Measurements from ENCODE around the gene STAB1. TPM values are rescaled to one million over a fixed set of nuclear protein-coding genes. Genes with fewer than 3 reads are reported as not detected.

The STAB1 gene
- total RNA-seq, 1 donor from 2014 or later, result 0.16 TPM

- Mint-ChIP-seq H3K27ac (peak within 1 kb of the TSS; percentile 99), H3K9me3 (no peaks in the 10 kb centered on the region), H3K4me3 (peak within 1 kb of the TSS; percentile 100), H3K36me3 (ENCODE audit: low read depth) (peaks cover 24% of the 10 kb centered on the region), H3K27me3 (ENCODE audit: insufficient read depth) (no peaks in the 10 kb centered on the region), H3K4me1 (ENCODE audit: low read depth) (peaks cover 42% of the 10 kb centered on the region)
- DNase-seq (ENCODE audit: low spot score), result peak; percentile 98
- intact Hi-C loops (cut with micrococcal nuclease), result loop anchor here (1.0 to 10.0 kb wide), 10 partner anchors 81 to 562 kb away; partner anchors contain the start of genes ABHD14A, ABHD14B, ALAS1 and DUSP7
Measured at GRCh38 chr3:52536369-52537164, 41.4 kb downstream of the STAB1 start, which contains the start of gene UQCC5. TSS of gene UQCC5 (plus strand) at chr3:52536605. CDS start at chr3:52536756, 151 bp downstream.

GRCh38 chr3:52537165-52537620, 42.1 kb downstream of the STAB1 start:
- H3K4me1 Mint-ChIP-seq (ENCODE audit: low read depth), result peaks cover 41% of the 10 kb centered on the region
- peak overlapping the region; percentile 100 for H3K4me3 Mint-ChIP-seq
- intact Hi-C loops (cut with micrococcal nuclease), result loop anchor here (2.0 to 10.0 kb wide), 5 partner anchors 90 to 562 kb away; partner anchors contain the start of genes ABHD14A, ABHD14B, ALAS1 and DUSP7

GRCh38 chr3:52537726-52538421, 42.7 kb downstream of the STAB1 start:
- Mint-ChIP-seq H3K9me3 (no peaks in the 10 kb centered on the region), H3K27me3 (ENCODE audit: insufficient read depth) (no peaks in the 10 kb centered on the region), H3K4me1 (ENCODE audit: low read depth) (peaks cover 34% of the 10 kb centered on the region), H3K36me3 (ENCODE audit: low read depth) (peaks cover 24% of the 10 kb centered on the region), H3K4me3 (peak overlapping the region; percentile 100), H3K27ac (peak overlapping the region; percentile 99)
- no peak for DNase-seq (ENCODE audit: low spot score)
- intact Hi-C loops (cut with micrococcal nuclease), result loop anchor here (2.0 to 10.0 kb wide), 5 partner anchors 91 to 563 kb away; partner anchors contain the start of genes ABHD14A, ABHD14B, ALAS1 and DUSP7

More at GRCh38 chr3:52537165-52537620, 42.1 kb downstream of the STAB1 start:
- H3K27ac Mint-ChIP-seq, result peak overlapping the region; percentile 99
- H3K36me3 Mint-ChIP-seq (ENCODE audit: low read depth), result peaks cover 24% of the 10 kb centered on the region
- no peak for DNase-seq (ENCODE audit: low spot score)
- H3K9me3 Mint-ChIP-seq, result no peaks in the 10 kb centered on the region
- H3K27me3 Mint-ChIP-seq (ENCODE audit: insufficient read depth), result no peaks in the 10 kb centered on the region

GRCh38 chr3:52539010-52539653, 44.0 kb downstream of the STAB1 start:
- Mint-ChIP-seq H3K36me3 (ENCODE audit: low read depth) (peaks cover 27% of the 10 kb centered on the region), H3K4me3 (peak overlapping the region; percentile 69), H3K27me3 (ENCODE audit: insufficient read depth) (no peaks in the 10 kb centered on the region), H3K9me3 (no peaks in the 10 kb centered on the region), H3K27ac (peak overlapping the region; percentile 46), H3K4me1 (ENCODE audit: low read depth) (peaks cover 34% of the 10 kb centered on the region)
- no peak for DNase-seq (ENCODE audit: low spot score)
- intact Hi-C loops (cut with micrococcal nuclease), result loop anchor here (5.0 to 10.0 kb wide), 2 partner anchors 342 to 564 kb away; partner anchors contain the start of genes ABHD14A, ABHD14B and ALAS1

- Mint-ChIP-seq H3K4me3 (no peak overlapping the region), H3K27me3 (ENCODE audit: insufficient read depth) (no peaks in the 10 kb centered on the region), H3K4me1 (ENCODE audit: low read depth) (peaks cover 24% of the 10 kb centered on the region), H3K9me3 (no peaks in the 10 kb centered on the region), H3K36me3 (ENCODE audit: low read depth) (peaks cover 31% of the 10 kb centered on the region), H3K27ac (no peak overlapping the region)
- intact Hi-C loops (cut with micrococcal nuclease), result no loop called here
- DNase-seq (ENCODE audit: low spot score), result no peak
Measured at GRCh38 chr3:52541050-52541449, 45.9 kb downstream of the STAB1 start.

GRCh38 chr3:52544937-52545336, 49.8 kb downstream of the STAB1 start:
- Mint-ChIP-seq H3K27me3 (ENCODE audit: insufficient read depth) (no peaks in the 10 kb centered on the region), H3K9me3 (no peaks in the 10 kb centered on the region), H3K36me3 (ENCODE audit: low read depth) (peaks cover 21% of the 10 kb centered on the region), H3K4me1 (ENCODE audit: low read depth) (no peaks in the 10 kb centered on the region), H3K27ac (no peak overlapping the region), H3K4me3 (no peak overlapping the region)
- intact Hi-C loops (cut with micrococcal nuclease), result no loop called here
- no peak for DNase-seq (ENCODE audit: low spot score)

GRCh38 chr3:52546111-52546901, 51.2 kb downstream of the STAB1 start:
- no peaks in the 10 kb centered on the region for H3K27me3 Mint-ChIP-seq (ENCODE audit: insufficient read depth)
- intact Hi-C loops (cut with micrococcal nuclease), result no loop called here
- H3K36me3 Mint-ChIP-seq (ENCODE audit: low read depth), result peaks cover 22% of the 10 kb centered on the region
- H3K4me3 Mint-ChIP-seq, result no peak overlapping the region
- DNase-seq (ENCODE audit: low spot score), result no peak
- H3K4me1 Mint-ChIP-seq (ENCODE audit: low read depth), result no peaks in the 10 kb centered on the region
- H3K27ac Mint-ChIP-seq, result no peak overlapping the region
- H3K9me3 Mint-ChIP-seq, result no peaks in the 10 kb centered on the region

GRCh38 chr3:52547143-52547542, 52.0 kb downstream of the STAB1 start:
- H3K9me3 Mint-ChIP-seq, result no peaks in the 10 kb centered on the region
- peaks cover 22% of the 10 kb centered on the region for H3K36me3 Mint-ChIP-seq (ENCODE audit: low read depth)
- H3K27me3 Mint-ChIP-seq (ENCODE audit: insufficient read depth), result no peaks in the 10 kb centered on the region
- intact Hi-C loops (cut with micrococcal nuclease), result no loop called here
- no peak for DNase-seq (ENCODE audit: low spot score)
- no peak overlapping the region for H3K4me3 Mint-ChIP-seq
- H3K27ac Mint-ChIP-seq, result no peak overlapping the region
- no peaks in the 10 kb centered on the region for H3K4me1 Mint-ChIP-seq (ENCODE audit: low read depth)

GRCh38 chr3:52551118-52551517, 56.0 kb downstream of the STAB1 start:
- DNase-seq (ENCODE audit: low spot score), result no peak
- peaks cover 17% of the 10 kb centered on the region for H3K36me3 Mint-ChIP-seq (ENCODE audit: low read depth)
- H3K27me3 Mint-ChIP-seq (ENCODE audit: insufficient read depth), result no peaks in the 10 kb centered on the region
- intact Hi-C loops (cut with micrococcal nuclease), result no loop called here
- no peaks in the 10 kb centered on the region for H3K9me3 Mint-ChIP-seq
- no peak overlapping the region for H3K27ac Mint-ChIP-seq
- no peaks in the 10 kb centered on the region for H3K4me1 Mint-ChIP-seq (ENCODE audit: low read depth)
- no peak overlapping the region for H3K4me3 Mint-ChIP-seq

- no peak overlapping the region for H3K4me3 Mint-ChIP-seq
- intact Hi-C loops (cut with micrococcal nuclease), result no loop called here
- H3K9me3 Mint-ChIP-seq, result no peaks in the 10 kb centered on the region
- DNase-seq (ENCODE audit: low spot score), result no peak
- no peaks in the 10 kb centered on the region for H3K27me3 Mint-ChIP-seq (ENCODE audit: insufficient read depth)
- H3K27ac Mint-ChIP-seq, result no peak overlapping the region
- H3K36me3 Mint-ChIP-seq (ENCODE audit: low read depth), result peaks cover 18% of the 10 kb centered on the region
- H3K4me1 Mint-ChIP-seq (ENCODE audit: low read depth), result no peaks in the 10 kb centered on the region
Measured at GRCh38 chr3:52552089-52552488, 57.0 kb downstream of the STAB1 start.

GRCh38 chr3:52554026-52554755, 59.1 kb downstream of the STAB1 start:
- Mint-ChIP-seq H3K9me3 (no peaks in the 10 kb centered on the region), H3K4me3 (no peak overlapping the region), H3K4me1 (ENCODE audit: low read depth) (no peaks in the 10 kb centered on the region), H3K27me3 (ENCODE audit: insufficient read depth) (no peaks in the 10 kb centered on the region), H3K36me3 (ENCODE audit: low read depth) (peaks cover 21% of the 10 kb centered on the region), H3K27ac (no peak overlapping the region)
- intact Hi-C loops (cut with micrococcal nuclease), result no loop called here
- no peak for DNase-seq (ENCODE audit: low spot score)

Measured in activated T-helper 1 cell treated with anti-CD3 and anti-CD28 coated beads, Interleukin-12 subunit alpha, Interleukin-12 subunit beta, Interleukin-2, Interleukin-4 antibody, amounts not matched to agents 30 ng/mL and 10 ng/mL and 1 ng/mL, durations not matched to agents 14 hours and 24 hours and 36 hours (primary cell).